IPS-NIHi11 (cell line): ENCODE measurements around the gene ANKRD36.
"Not testable (repeated sequence)": the region's sequence is repeated elsewhere in the genome, so short reads cannot be mapped to it uniquely, and the experiment has no call there.

Experiments
- DNase-seq: peaks from one replicate; pipeline ENCODE4 v3.0.0; 2012; ENCODE audit warnings: mixed read lengths, low spot score

Gene ANKRD36

GRCh38 chr2:97293687-97294086 lies 180.7 kb downstream of the ANKRD36 start:
- not testable (repeated sequence) for DNase-seq
